ENCODE results near the gene C1QTNF7. TPM values are rescaled to one million over a fixed set of nuclear protein-coding genes. Genes with fewer than 3 reads are reported as not detected.

Gene C1QTNF7, protein sequence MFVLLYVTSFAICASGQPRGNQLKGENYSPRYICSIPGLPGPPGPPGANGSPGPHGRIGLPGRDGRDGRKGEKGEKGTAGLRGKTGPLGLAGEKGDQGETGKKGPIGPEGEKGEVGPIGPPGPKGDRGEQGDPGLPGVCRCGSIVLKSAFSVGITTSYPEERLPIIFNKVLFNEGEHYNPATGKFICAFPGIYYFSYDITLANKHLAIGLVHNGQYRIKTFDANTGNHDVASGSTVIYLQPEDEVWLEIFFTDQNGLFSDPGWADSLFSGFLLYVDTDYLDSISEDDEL
- not detected in 2 replicates for total RNA-seq

GRCh38 chr4:15427701-15428100, at the start of gene C1QTNF7:
C1QTNF7 (plus strand) TSS chr4:15428033; CDS start chr4:15435744, 7,711 bp downstream.
- intact Hi-C loops (cut with micrococcal nuclease): no loop called here
- no peaks in the 10 kb centered on the region for H3K36me3 Mint-ChIP-seq (ENCODE audit: low read depth)
- no peak within 1 kb of the TSS for H3K27ac Mint-ChIP-seq
- no peak within 1 kb of the TSS for H3K4me3 Mint-ChIP-seq
- H3K9me3 Mint-ChIP-seq: peaks cover under 1% of the 10 kb centered on the region
- DNase-seq (ENCODE audit: low spot score): no peak
- peaks cover 28% of the 10 kb centered on the region for H3K4me1 Mint-ChIP-seq (ENCODE audit: low read depth)
- no peaks in the 10 kb centered on the region for H3K27me3 Mint-ChIP-seq (ENCODE audit: insufficient read depth)

DNA sequence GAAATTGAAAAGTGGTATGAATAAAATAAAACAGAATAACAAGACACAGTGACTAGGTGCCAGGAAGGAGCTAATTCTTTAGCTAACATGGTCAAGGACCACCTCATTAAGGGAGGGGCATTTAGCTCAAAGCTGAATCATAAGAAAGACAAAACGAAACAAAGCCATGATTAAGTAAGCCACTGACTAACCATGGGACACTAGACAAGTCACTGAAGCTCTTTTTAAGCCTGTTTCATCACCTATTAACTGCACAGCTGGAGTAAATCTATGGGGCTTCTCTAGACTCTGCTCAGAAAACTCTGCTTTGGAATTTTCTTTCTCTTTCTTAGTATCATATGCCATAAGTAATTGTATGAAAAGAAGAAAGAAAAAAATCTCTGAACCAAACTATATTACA, 49.8 kb upstream of the C1QTNF7 start:
- Mint-ChIP-seq H3K4me3 (no peak overlapping the region), H3K27ac (no peak overlapping the region), H3K36me3 (ENCODE audit: low read depth) (no peaks in the 10 kb centered on the region), H3K4me1 (ENCODE audit: low read depth) (peaks cover 45% of the 10 kb centered on the region), H3K9me3 (peaks cover 7% of the 10 kb centered on the region), H3K27me3 (ENCODE audit: insufficient read depth) (peaks cover 1% of the 10 kb centered on the region)
- intact Hi-C loops (cut with micrococcal nuclease): loop anchor here (10.0 kb wide), 1 partner anchor 277 kb away; the partner anchor contains the start of gene FBXL5
- DNase-seq (ENCODE audit: low spot score): no peak

GRCh38 chr4:15378493-15378892, 49.3 kb upstream of the C1QTNF7 start:
- no peak overlapping the region for H3K27ac Mint-ChIP-seq
- no peak overlapping the region for H3K4me3 Mint-ChIP-seq
- no peaks in the 10 kb centered on the region for H3K36me3 Mint-ChIP-seq (ENCODE audit: low read depth)
- peaks cover 40% of the 10 kb centered on the region for H3K4me1 Mint-ChIP-seq (ENCODE audit: low read depth)
- DNase-seq (ENCODE audit: low spot score): no peak
- H3K27me3 Mint-ChIP-seq (ENCODE audit: insufficient read depth): peaks cover 1% of the 10 kb centered on the region
- intact Hi-C loops (cut with micrococcal nuclease): loop anchor here (10.0 kb wide), 1 partner anchor 276 kb away; the partner anchor contains the start of gene FBXL5
- H3K9me3 Mint-ChIP-seq: peaks cover 7% of the 10 kb centered on the region

- Mint-ChIP-seq H3K9me3 (peaks cover 7% of the 10 kb centered on the region), H3K4me1 (ENCODE audit: low read depth) (peaks cover 15% of the 10 kb centered on the region), H3K27me3 (ENCODE audit: insufficient read depth) (peaks cover 1% of the 10 kb centered on the region), H3K36me3 (ENCODE audit: low read depth) (no peaks in the 10 kb centered on the region), H3K27ac (no peak overlapping the region), H3K4me3 (no peak overlapping the region)
- DNase-seq (ENCODE audit: low spot score): no peak
- intact Hi-C loops (cut with micrococcal nuclease): no loop called here
Observed at GRCh38 chr4:15381806-15382338, 46.0 kb upstream of the C1QTNF7 start.

DNA sequence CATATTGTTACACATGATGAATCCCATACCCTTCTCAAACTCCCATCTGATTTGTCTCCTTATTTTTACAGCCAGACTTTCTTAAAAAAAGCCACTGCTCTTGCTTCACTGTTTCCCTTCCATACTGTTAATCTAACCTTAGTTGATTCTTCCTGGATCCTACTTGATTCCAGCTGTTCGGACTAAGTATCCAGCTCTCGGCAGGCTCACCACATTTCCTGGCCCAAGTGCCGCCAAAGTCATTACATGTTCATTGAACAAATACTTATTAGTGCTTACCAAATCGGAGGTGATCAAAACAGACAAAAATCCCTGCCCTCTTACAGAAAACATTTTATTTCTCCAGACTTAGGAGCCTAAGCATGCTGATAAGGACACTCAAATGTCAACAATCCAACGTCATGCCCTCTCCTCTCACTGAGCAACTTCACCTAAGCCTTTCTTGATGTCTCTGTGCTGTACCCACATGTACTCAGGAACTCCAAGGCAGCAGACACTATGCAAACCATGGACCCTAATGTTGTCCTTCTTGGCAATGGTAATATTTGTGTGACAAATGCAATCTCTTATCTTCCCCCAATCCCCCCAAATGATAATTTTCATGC, 45.1 kb upstream of the C1QTNF7 start:
- DNase-seq (ENCODE audit: low spot score): no peak
- H3K4me1 Mint-ChIP-seq (ENCODE audit: low read depth): peaks cover 6% of the 10 kb centered on the region
- H3K9me3 Mint-ChIP-seq: peaks cover 7% of the 10 kb centered on the region
- no peak overlapping the region for H3K4me3 Mint-ChIP-seq
- H3K27ac Mint-ChIP-seq: no peak overlapping the region
- intact Hi-C loops (cut with micrococcal nuclease): no loop called here
- peaks cover 1% of the 10 kb centered on the region for H3K27me3 Mint-ChIP-seq (ENCODE audit: insufficient read depth)
- H3K36me3 Mint-ChIP-seq (ENCODE audit: low read depth): no peaks in the 10 kb centered on the region

DNA sequence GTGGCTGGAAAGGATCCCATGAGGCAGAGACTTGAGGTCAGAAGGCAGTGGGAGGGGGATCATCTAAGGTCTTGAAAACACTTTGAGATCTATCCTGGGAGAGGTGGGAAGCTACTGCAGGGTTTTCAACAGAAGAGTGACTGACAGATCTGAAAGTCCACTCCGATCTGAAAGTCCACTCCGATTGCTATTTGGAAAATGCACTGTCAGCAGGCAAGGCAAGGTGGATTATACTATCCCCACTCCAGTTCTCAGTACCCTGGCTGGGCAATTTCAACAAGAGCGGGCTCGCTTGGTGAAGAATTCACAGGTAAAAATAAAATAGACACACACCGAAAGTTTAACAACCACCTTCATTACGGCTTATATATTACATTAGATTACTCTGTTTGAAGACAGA, 42.3 kb upstream of the C1QTNF7 start:
- H3K36me3 Mint-ChIP-seq (ENCODE audit: low read depth): no peaks in the 10 kb centered on the region
- H3K9me3 Mint-ChIP-seq: peaks cover 7% of the 10 kb centered on the region
- intact Hi-C loops (cut with micrococcal nuclease): no loop called here
- H3K27ac Mint-ChIP-seq: no peak overlapping the region
- H3K4me1 Mint-ChIP-seq (ENCODE audit: low read depth): no peaks in the 10 kb centered on the region
- no peak overlapping the region for H3K4me3 Mint-ChIP-seq
- H3K27me3 Mint-ChIP-seq (ENCODE audit: insufficient read depth): peaks cover 1% of the 10 kb centered on the region
- no peak for DNase-seq (ENCODE audit: low spot score)

GRCh38 chr4:15385928-15386327, 41.9 kb upstream of the C1QTNF7 start:
- Mint-ChIP-seq H3K36me3 (ENCODE audit: low read depth) (no peaks in the 10 kb centered on the region), H3K4me1 (ENCODE audit: low read depth) (no peaks in the 10 kb centered on the region), H3K27me3 (ENCODE audit: insufficient read depth) (peaks cover 1% of the 10 kb centered on the region), H3K27ac (no peak overlapping the region), H3K4me3 (no peak overlapping the region), H3K9me3 (peaks cover 7% of the 10 kb centered on the region)
- no peak for DNase-seq (ENCODE audit: low spot score)
- intact Hi-C loops (cut with micrococcal nuclease): no loop called here

DNA sequence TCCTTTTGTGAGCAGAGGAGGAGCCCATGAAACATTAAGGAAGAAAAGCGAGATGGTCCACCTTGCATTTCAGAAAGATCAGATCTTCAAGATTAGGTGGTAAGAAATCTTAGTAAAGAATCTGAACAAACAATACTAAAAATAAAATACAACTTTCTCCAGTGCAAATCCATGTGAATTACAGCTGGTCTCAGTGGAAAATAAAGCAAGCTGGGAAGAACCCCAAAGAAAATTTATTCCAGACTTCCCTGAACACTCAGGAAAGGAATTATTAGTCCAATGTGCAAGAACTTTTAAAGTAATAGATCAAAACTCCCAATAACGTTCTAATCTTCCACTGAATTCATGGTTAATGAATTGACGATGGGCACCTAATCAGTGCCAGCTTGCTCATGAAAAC, 37.3 kb upstream of the C1QTNF7 start:
- Mint-ChIP-seq H3K4me1 (ENCODE audit: low read depth) (no peaks in the 10 kb centered on the region), H3K27me3 (ENCODE audit: insufficient read depth) (no peaks in the 10 kb centered on the region), H3K4me3 (no peak overlapping the region), H3K36me3 (ENCODE audit: low read depth) (no peaks in the 10 kb centered on the region), H3K9me3 (no peaks in the 10 kb centered on the region), H3K27ac (no peak overlapping the region)
- intact Hi-C loops (cut with micrococcal nuclease): no loop called here
- no peak for DNase-seq (ENCODE audit: low spot score)

GRCh38 chr4:15392053-15392805, 35.6 kb upstream of the C1QTNF7 start:
- Mint-ChIP-seq H3K4me1 (ENCODE audit: low read depth) (no peaks in the 10 kb centered on the region), H3K9me3 (no peaks in the 10 kb centered on the region), H3K27me3 (ENCODE audit: insufficient read depth) (no peaks in the 10 kb centered on the region), H3K4me3 (no peak overlapping the region), H3K27ac (no peak overlapping the region), H3K36me3 (ENCODE audit: low read depth) (no peaks in the 10 kb centered on the region)
- intact Hi-C loops (cut with micrococcal nuclease): no loop called here
- DNase-seq (ENCODE audit: low spot score): no peak

GRCh38 chr4:15395311-15395710, 32.5 kb upstream of the C1QTNF7 start:
- Mint-ChIP-seq H3K27me3 (ENCODE audit: insufficient read depth) (no peaks in the 10 kb centered on the region), H3K4me3 (no peak overlapping the region), H3K27ac (no peak overlapping the region), H3K4me1 (ENCODE audit: low read depth) (no peaks in the 10 kb centered on the region), H3K9me3 (no peaks in the 10 kb centered on the region), H3K36me3 (ENCODE audit: low read depth) (no peaks in the 10 kb centered on the region)
- intact Hi-C loops (cut with micrococcal nuclease): no loop called here
- DNase-seq (ENCODE audit: low spot score): no peak

DNA sequence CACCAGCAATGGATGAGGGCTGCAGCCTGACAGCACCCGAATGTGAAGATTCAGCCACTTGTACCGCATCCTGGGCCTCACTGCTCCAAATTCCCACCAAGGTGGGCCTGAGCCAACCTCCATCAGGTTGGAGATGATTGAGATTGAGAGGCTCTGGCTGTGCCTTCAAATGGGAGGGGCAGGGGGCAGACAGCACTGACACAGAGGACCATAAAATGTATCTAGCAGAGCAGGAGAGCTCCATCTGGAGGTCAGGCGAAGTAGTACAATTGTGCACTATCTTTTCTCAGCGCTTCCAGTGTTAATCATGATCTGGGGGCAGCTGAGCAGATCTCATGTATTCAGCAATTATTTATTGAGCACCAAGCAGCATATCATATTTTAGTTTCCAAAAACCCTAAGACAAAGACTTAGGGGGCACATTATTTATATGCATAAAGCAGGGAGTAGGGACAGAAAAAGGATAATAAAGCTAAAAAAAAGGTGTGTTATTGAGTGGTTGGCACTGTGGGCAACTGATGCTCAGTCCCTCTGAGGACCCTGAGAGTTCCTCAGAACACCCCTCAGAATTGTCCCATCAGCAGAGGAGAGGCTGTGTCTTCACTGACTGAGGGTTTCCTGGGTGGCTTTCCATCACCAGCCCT, 31.6 kb upstream of the C1QTNF7 start:
- no peak overlapping the region for H3K27ac Mint-ChIP-seq
- H3K27me3 Mint-ChIP-seq (ENCODE audit: insufficient read depth): no peaks in the 10 kb centered on the region

GRCh38 chr4:15398001-15398400, 29.8 kb upstream of the C1QTNF7 start:
- intact Hi-C loops (cut with micrococcal nuclease): no loop called here
- no peak overlapping the region for H3K4me3 Mint-ChIP-seq
- H3K36me3 Mint-ChIP-seq (ENCODE audit: low read depth): no peaks in the 10 kb centered on the region
- peaks cover 16% of the 10 kb centered on the region for H3K4me1 Mint-ChIP-seq (ENCODE audit: low read depth)
- H3K27me3 Mint-ChIP-seq (ENCODE audit: insufficient read depth): no peaks in the 10 kb centered on the region
- DNase-seq (ENCODE audit: low spot score): no peak
- H3K9me3 Mint-ChIP-seq: no peaks in the 10 kb centered on the region
- no peak overlapping the region for H3K27ac Mint-ChIP-seq

More for the DNA sequence above, 31.6 kb upstream of the C1QTNF7 start:
- no peaks in the 10 kb centered on the region for H3K9me3 Mint-ChIP-seq
- intact Hi-C loops (cut with micrococcal nuclease): loop anchor here (1.0 to 2.0 kb wide), 4 partner anchors 61 to 1739 kb away; no protein-coding TSS in a partner anchor
- H3K4me3 Mint-ChIP-seq: no peak overlapping the region
- H3K36me3 Mint-ChIP-seq (ENCODE audit: low read depth): no peaks in the 10 kb centered on the region
- H3K4me1 Mint-ChIP-seq (ENCODE audit: low read depth): peaks cover 9% of the 10 kb centered on the region
- DNase-seq (ENCODE audit: low spot score): peak; percentile 32
